AG09309 (cell line): Measurements from ENCODE around the gene OR1M1.
"Not testable (repeated sequence)": the region's sequence is repeated elsewhere in the genome, so short reads cannot be mapped to it uniquely, and the experiment has no call there.

Experiments
- DNase-seq: peaks from one replicate; pipeline ENCODE4 v3.0.0-alpha.2; 2010; ENCODE audit warnings: low read depth
- H3K4me3 ChIP-seq: 2 replicates; pipeline ENCODE4 v1.5.1; 2011; ENCODE audit warnings: mild to moderate bottlenecking, low read depth, low read length, moderate library complexity; ENCODE audit not compliant: control insufficient read depth
- TF ChIP-seq, protein P1 (sequence below): IDR thresholded peaks from 2 replicates; pipeline ENCODE4 v1.5.1; 2011; ENCODE audit warnings: mild to moderate bottlenecking, low read depth, low read length, inconsistent platforms; ENCODE audit not compliant: insufficient read depth, control insufficient read depth; ENCODE audit errors: missing control alignments

The OR1M1 gene

DNA sequence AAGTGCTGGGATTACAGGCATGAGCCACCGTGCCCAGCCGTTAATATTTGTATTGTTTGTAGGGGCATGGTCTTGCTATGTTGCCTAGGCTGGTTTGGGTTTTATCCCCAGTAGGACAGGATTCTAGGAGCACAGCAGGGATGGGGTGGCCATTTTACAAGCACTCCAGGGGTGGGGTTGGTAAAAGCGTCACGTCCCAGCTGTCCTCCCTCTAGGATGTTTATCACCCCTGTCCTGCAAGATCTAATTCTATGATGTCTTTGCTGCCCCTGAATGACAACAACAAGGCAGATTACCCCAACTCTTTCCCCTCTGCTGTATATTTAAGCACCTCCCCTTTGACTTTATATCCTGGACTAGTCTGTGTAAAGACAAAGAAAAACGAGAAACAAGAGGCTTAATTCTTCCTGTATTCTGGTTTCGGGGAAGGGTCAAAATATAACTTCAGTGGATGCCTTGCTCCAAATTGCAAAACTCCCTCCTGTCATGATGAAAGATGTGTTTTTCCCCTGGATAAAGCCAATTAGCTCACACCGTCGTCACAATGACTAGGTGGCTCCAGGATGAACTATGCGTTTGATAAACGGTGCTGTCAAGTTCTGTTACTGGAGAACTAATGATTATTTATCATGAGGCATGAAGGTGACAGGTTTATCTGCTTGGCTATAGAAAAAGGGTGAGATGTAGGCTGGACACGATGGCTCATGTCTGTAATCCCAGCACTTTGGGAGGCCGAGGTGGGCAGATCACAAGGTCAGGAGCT lies 27.8 kb upstream of the OR1M1 start:
- TF ChIP-seq, protein P1, sequence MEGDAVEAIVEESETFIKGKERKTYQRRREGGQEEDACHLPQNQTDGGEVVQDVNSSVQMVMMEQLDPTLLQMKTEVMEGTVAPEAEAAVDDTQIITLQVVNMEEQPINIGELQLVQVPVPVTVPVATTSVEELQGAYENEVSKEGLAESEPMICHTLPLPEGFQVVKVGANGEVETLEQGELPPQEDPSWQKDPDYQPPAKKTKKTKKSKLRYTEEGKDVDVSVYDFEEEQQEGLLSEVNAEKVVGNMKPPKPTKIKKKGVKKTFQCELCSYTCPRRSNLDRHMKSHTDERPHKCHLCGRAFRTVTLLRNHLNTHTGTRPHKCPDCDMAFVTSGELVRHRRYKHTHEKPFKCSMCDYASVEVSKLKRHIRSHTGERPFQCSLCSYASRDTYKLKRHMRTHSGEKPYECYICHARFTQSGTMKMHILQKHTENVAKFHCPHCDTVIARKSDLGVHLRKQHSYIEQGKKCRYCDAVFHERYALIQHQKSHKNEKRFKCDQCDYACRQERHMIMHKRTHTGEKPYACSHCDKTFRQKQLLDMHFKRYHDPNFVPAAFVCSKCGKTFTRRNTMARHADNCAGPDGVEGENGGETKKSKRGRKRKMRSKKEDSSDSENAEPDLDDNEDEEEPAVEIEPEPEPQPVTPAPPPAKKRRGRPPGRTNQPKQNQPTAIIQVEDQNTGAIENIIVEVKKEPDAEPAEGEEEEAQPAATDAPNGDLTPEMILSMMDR, result no peak
- DNase-seq, result no peak
- no peak overlapping the region for H3K4me3 ChIP-seq

DNA sequence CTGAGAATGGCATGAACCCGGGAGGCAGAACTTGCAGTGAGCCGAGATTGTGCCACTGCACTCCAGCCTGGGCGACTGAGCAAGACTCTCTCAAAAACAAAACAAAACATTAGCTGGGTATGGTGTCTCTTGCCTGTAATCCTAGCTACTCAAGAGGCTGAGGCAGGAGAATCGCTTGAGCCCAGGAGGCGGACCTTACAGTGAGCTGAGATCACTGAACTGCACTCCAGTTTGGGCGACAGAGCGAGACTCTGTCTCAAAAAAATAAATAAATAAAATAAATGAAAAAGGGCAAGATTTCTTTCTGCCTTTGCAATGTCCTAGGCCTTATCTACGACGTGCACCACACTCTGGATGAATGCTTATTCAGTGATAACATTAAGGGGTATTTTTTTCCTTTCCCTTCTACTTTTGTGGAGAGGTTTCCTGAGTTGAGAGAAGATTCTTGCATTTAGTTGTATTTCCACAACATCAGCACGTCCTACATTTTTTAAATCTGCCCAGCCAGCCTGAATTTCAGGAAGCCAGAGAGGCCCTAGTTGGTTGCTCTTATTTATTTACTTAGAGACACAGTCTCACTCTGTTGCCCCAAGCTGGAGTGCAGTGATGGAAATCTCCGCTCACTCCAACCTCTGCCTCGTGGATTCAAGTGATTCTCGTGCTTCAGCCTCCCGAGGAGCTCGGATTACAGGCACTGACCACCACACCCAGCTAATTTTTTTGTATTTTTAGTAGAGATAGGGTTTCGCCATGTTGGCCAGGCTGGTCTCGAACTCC lies 26.1 kb upstream of the OR1M1 start:
- DNase-seq, result no peak
- TF ChIP-seq, protein P1, result no peak
- H3K4me3 ChIP-seq, result no peak overlapping the region

DNA sequence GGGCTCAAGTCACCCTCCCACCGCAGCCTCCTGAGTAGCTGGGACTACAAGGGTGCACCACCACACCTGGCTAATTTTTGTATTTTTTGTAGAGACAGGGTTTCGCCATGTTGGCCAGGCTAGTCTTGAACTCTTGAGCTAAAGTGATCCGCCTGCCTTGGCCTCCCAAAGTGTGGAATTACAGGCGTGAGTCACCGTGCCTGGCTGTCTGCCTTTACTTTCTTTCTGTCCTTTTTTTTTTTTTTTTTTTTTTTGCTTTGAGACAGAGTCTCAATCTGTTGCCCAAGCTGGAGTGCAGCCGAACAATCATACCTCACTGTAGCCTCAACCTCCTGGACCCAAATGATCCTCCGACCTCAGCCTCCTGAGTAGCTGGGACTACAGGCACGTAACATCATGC lies 25.0 kb upstream of the OR1M1 start:
- TF ChIP-seq, protein P1, result no peak
- H3K4me3 ChIP-seq, result no peak overlapping the region
- no peak for DNase-seq

DNA sequence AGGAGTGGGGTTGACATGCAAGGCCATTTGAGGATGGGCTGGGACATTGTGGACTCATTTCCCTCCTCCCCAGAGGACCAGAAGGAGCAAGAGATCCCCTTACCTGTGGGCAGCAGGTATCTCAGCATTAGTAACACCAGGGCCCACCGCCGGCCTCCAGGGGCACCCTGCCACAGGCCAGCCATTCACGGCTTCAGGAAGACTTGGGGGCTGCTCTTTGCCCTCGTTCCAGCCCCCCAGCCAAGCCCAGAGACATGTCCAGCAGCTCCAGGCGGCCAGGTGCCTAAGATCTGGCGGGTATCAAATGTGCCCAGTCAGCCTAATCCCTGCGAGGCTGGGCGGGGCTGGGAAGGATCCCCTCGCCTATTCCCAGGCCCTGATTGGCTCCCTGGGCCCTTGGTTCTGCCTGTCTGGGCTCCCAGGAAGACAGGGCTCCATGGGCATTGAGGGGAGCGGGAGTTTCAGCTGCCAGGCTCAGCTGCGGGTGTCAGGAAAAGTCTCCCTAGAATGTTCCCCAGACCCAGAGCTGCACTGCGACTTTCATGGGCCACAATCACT lies 21.3 kb upstream of the OR1M1 start:
- no peak for DNase-seq
- TF ChIP-seq, protein P1, result no peak
- H3K4me3 ChIP-seq, result no peak overlapping the region

DNA sequence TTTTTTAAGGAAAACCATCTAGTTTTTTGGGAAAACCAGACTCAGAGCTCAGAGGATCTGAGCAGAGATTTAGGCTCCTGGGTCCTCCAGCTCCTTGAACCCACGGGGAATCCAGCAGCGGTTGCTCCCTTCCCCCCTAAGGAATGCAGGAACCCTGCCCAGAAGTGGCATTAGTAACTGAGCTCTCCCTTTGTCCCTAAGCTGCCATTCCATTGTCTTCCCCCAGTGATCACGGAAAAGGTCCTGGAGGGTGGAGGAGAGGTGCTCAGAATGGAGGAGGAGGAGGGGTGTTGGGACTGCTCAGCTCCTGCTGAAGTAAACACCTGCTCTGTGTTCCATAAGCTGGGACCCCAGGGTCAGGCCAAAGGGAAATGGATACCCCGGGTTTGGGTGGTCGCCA lies 16.8 kb upstream of the OR1M1 start:
- no peak for DNase-seq
- no peak overlapping the region for H3K4me3 ChIP-seq
- TF ChIP-seq, protein P1, result no peak

GRCh38 chr19:9071720-9072119 lies 15.1 kb upstream of the OR1M1 start:
- H3K4me3 ChIP-seq, DNase-seq: not testable (repeated sequence)

DNA sequence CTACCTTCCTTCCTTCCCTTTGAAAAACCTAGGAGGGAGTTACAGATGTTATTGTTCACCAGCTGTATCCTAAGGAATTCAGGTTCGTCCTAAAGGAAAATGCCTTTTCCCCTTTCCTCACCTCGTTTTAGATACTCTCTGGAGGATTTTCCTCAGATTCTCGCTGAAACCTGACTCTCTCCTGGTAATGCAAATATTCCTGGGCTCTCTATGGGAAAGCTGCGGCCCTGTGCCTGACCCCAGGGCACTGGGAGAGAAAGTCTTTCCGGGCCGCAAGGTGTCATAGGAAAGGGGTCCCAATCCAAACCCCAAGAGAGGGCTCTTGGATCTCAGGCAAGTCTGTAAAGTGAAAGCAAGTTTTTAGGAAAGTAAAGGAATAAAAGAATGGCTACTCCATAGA lies 13.1 kb upstream of the OR1M1 start:
- H3K4me3 ChIP-seq, result no peak overlapping the region
- no peak for DNase-seq
- TF ChIP-seq, protein P1, result no peak
